Measurements from ENCODE around the gene RUNX1. TPM values are rescaled to one million over a fixed set of nuclear protein-coding genes. Genes with fewer than 3 reads are reported as not detected.

The RUNX1 gene
- total and polyA plus RNA-seq, 4 donors, result 23.3 to 100 (median 33.4) TPM

GRCh38 chr21:35016517-35017188, 32.4 kb downstream of the RUNX1 start:
- DNase-seq (no peak), ATAC-seq (ENCODE audit: insufficient read depth, low FRiP score) (no peak)
- Histone ChIP-seq H3K27ac (ENCODE audit: low read depth in 1 of 2, low read length in 1 of 2) (no peak overlapping the region), H3K36me3 (ENCODE audit: control insufficient read depth in 4 of 4, insufficient read depth in 4 of 4, low read length in 4 of 4) (no peaks in the 10 kb centered on the region), H3K27me3 (ENCODE audit: control insufficient read depth in 3 of 3, insufficient read depth in 3 of 3, low read length in 2 of 3) (no peaks in the 10 kb centered on the region), H3K9me3 (ENCODE audit: control insufficient read depth in 4 of 4, insufficient read depth in 3 of 4, low read length in 3 of 4) (no peaks in the 10 kb centered on the region), H3K4me3 (no peak overlapping the region), H3K9ac (ENCODE audit: insufficient read depth in 1 of 2, low read length in 2 of 2) (no peak overlapping the region), H3K4me1 (ENCODE audit: control insufficient read depth in 5 of 5, insufficient read depth in 5 of 5, low read length in 5 of 5) (peaks cover 0 to 4% (median 0%) of the 10 kb centered on the region in 5 donors)
- no peak for TF ChIP-seq CTCF (IDR thresholded peaks at IDR 0.05; ENCODE audit: control extremely low read depth, extremely low read depth)
- WGBS, 2 donors, result 90 to 96% methylated on average over 1 of the region's 1 CpG

GRCh38 chr21:35016071-35016470, 33.0 kb downstream of the RUNX1 start:
- no peak for TF ChIP-seq CTCF (IDR thresholded peaks at IDR 0.05; ENCODE audit: control extremely low read depth, extremely low read depth)
- Histone ChIP-seq H3K27ac (ENCODE audit: low read depth in 1 of 2, low read length in 1 of 2) (no peak overlapping the region), H3K4me3 (no peak overlapping the region), H3K36me3 (ENCODE audit: control insufficient read depth in 4 of 4, insufficient read depth in 4 of 4, low read length in 4 of 4) (no peaks in the 10 kb centered on the region), H3K27me3 (ENCODE audit: control insufficient read depth in 3 of 3, insufficient read depth in 3 of 3, low read length in 2 of 3) (no peaks in the 10 kb centered on the region), H3K9me3 (ENCODE audit: control insufficient read depth in 4 of 4, insufficient read depth in 3 of 4, low read length in 3 of 4) (no peaks in the 10 kb centered on the region), H3K4me1 (ENCODE audit: control insufficient read depth in 5 of 5, insufficient read depth in 5 of 5, low read length in 5 of 5) (peaks cover 0 to 4% (median 0%) of the 10 kb centered on the region in 5 donors), H3K9ac (ENCODE audit: insufficient read depth in 1 of 2, low read length in 2 of 2) (no peak overlapping the region)
- ATAC-seq (ENCODE audit: insufficient read depth, low FRiP score) (no peak), DNase-seq (no peak)
- 94 to 96% methylated on average over 4 of the region's 4 CpGs for WGBS, 2 donors

GRCh38 chr21:35015435-35016024, 33.6 kb downstream of the RUNX1 start:
- 85 to 87% methylated on average over 5 of the region's 5 CpGs for WGBS, 2 donors
- H3K9me3 ChIP-seq (ENCODE audit: control insufficient read depth in 4 of 4, insufficient read depth in 3 of 4, low read length in 3 of 4), result no peaks in the 10 kb centered on the region
- peaks cover 0 to 4% (median 0%) of the 10 kb centered on the region in 5 donors for H3K4me1 ChIP-seq (ENCODE audit: control insufficient read depth in 5 of 5, insufficient read depth in 5 of 5, low read length in 5 of 5)
- ATAC-seq (ENCODE audit: insufficient read depth, low FRiP score) (no peak), DNase-seq (no peak)
- no peak overlapping the region for H3K27ac ChIP-seq (ENCODE audit: low read depth in 1 of 2, low read length in 1 of 2)
- H3K9ac ChIP-seq (ENCODE audit: insufficient read depth in 1 of 2, low read length in 2 of 2), result no peak overlapping the region
- TF ChIP-seq CTCF (IDR thresholded peaks at IDR 0.05; ENCODE audit: control extremely low read depth, extremely low read depth), result no peak
- no peaks in the 10 kb centered on the region for H3K36me3 ChIP-seq (ENCODE audit: control insufficient read depth in 4 of 4, insufficient read depth in 4 of 4, low read length in 4 of 4)
- H3K4me3 ChIP-seq, result no peak overlapping the region
- H3K27me3 ChIP-seq (ENCODE audit: control insufficient read depth in 3 of 3, insufficient read depth in 3 of 3, low read length in 2 of 3), result no peaks in the 10 kb centered on the region

Measured in lung (tissue), 12 donors.